Measurements from ENCODE around the gene ZNF407.

The ZNF407 gene

GRCh38 chr18:74589811-74590210 is 7.9 kb upstream of the ZNF407 start:
- POLR2A ChIA-PET, result no interaction called here

GRCh38 chr18:74590671-74591070 is 7.0 kb upstream of the ZNF407 start:
- TF ChIP-seq ZNF433 (tag by site-specific recombination; IDR thresholded peaks at IDR 0.05; ENCODE audit: low read depth), result no peak
- no peak for TF ChIP-seq ZBTB26 (tag by site-specific recombination; optimal IDR thresholded peaks at IDR 0.05)
- no peak for TF ChIP-seq ZNF610 (tag by site-specific recombination; IDR thresholded peaks at IDR 0.05; ENCODE audit: borderline replicate concordance)
- no peak for TF ChIP-seq ZNF211 (tag by site-specific recombination; IDR thresholded peaks at IDR 0.05; ENCODE audit: low read depth)
- no peak for TF ChIP-seq ZNF10 (tag by site-specific recombination; IDR thresholded peaks at IDR 0.05)
- TF ChIP-seq ZNF404 (tag by site-specific recombination; IDR thresholded peaks at IDR 0.05), result no peak
- no peak for TF ChIP-seq ZNF596 (tag by site-specific recombination; IDR thresholded peaks at IDR 0.05)
- Histone ChIP-seq H3K4me3 (ENCODE audit: low read depth, low read length) (no peak overlapping the region), H3K4me1 (ENCODE audit: control insufficient read depth, insufficient read depth, low read length) (no peaks in the 10 kb centered on the region), H3K36me3 (ENCODE audit: control insufficient read depth in 2 of 2, insufficient read depth in 1 of 2, low read length in 2 of 2) (peaks cover 7% of the 10 kb centered on the region in 2 experiments; a peak in 2 of 3 replicates), H3K27ac (ENCODE audit: extremely low read depth, low read depth, low read length) (no peak overlapping the region), H3K9me3 (ENCODE audit: control insufficient read depth, insufficient read depth, low read depth, low read length) (no peaks in the 10 kb centered on the region)
- ChIA-PET POLR2A (no interaction called here), CTCF (interaction anchor here (0.7 kb wide), 1 partner anchor 15 kb away, joined by 6 read pairs; no protein-coding TSS in a partner anchor)

More at GRCh38 chr18:74589811-74590210, 7.9 kb upstream of the ZNF407 start:
- Histone ChIP-seq H3K4me1 (ENCODE audit: control insufficient read depth, insufficient read depth, low read length) (no peaks in the 10 kb centered on the region), H3K4me3 (ENCODE audit: low read depth, low read length) (no peak overlapping the region), H3K9me3 (ENCODE audit: control insufficient read depth, insufficient read depth, low read depth, low read length) (no peaks in the 10 kb centered on the region), H3K27ac (ENCODE audit: extremely low read depth, low read depth, low read length) (no peak overlapping the region), H3K36me3 (ENCODE audit: control insufficient read depth in 2 of 2, insufficient read depth in 1 of 2, low read length in 2 of 2) (peaks cover 6 to 7% of the 10 kb centered on the region in 2 experiments; a peak in 2 of 3 replicates)
- TF ChIP-seq ZNF202 (tag by site-specific recombination; IDR thresholded peaks at IDR 0.05; ENCODE audit: borderline replicate concordance) (no peak), HOXD13 (CRISPR knock-in tag; IDR thresholded peaks at IDR 0.05; ENCODE audit: borderline replicate concordance) (no peak), ZNF174 (tag by site-specific recombination; IDR thresholded peaks at IDR 0.05) (no peak), PRDM10 (tag by site-specific recombination; IDR thresholded peaks at IDR 0.05) (no peak), ZIC2 (tag by site-specific recombination; IDR thresholded peaks at IDR 0.05) (no peak), ZNF571 (tag by site-specific recombination; IDR thresholded peaks at IDR 0.05) (no peak), ZNF366 (tag by site-specific recombination; conservative IDR thresholded peaks at IDR 0.05) (no peak), ZNF292 (tag by site-specific recombination; IDR thresholded peaks at IDR 0.05; ENCODE audit: borderline replicate concordance, low read depth) (no peak), GLIS2 (tag by site-specific recombination; IDR thresholded peaks at IDR 0.05) (no peak), AEBP2 (tag by site-specific recombination; IDR thresholded peaks at IDR 0.05; ENCODE audit: borderline replicate concordance) (no peak), ZBTB26 (tag by site-specific recombination; optimal IDR thresholded peaks at IDR 0.05) (no peak), ZNF544 (tag by site-specific recombination; IDR thresholded peaks at IDR 0.05) (no peak)
- CTCF ChIA-PET, result no interaction called here

Measured in HEK293 (cell line).